Measurements from ENCODE around the gene PSMB7. TPM values are rescaled to one million over a fixed set of nuclear protein-coding genes. Genes with fewer than 3 reads are reported as not detected.

PSMB7 gene
- total and polyA plus RNA-seq, 2 of the 13 experiments (the other 11 are each of a cell fraction or from before 2014, with no cell fraction given): 259 to 291 TPM

DNA sequence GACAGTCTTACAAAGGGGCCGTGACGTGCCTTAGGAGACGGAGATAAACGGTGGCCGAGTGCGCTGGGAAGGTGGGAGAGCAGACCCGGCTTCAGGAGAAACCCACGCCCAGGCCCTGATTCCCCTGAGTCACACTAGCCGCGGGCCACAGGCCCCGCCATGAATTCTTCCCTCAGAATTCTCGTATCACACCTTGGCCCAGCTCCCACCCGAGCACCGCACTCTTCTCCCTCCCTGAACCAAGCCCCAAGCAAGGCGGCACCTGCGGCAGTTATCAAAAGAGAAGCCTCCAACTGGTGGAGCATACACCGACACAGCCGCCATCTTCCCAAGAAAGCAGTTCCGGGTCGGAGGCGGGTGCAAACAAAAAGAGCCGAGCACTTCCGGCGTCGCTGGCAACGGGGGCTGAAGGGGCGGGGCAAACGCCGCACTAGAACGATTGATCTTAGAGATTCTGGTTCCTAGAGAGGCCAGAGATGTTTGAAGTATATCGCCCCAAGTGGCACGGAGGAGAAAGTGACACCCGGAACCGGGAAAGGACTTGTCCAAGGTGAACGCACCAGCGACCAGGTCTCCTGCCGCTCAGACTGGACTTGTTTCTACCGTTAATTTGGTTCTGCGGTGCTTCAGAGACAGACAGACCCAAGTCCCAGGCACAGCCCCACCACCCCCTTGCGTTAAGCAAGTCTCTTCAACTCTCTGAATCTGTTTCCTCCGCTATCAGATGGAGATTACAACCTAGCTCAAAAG lies at the start of gene PSMB7 (continued):
- TF ChIP-seq, protein P1, sequence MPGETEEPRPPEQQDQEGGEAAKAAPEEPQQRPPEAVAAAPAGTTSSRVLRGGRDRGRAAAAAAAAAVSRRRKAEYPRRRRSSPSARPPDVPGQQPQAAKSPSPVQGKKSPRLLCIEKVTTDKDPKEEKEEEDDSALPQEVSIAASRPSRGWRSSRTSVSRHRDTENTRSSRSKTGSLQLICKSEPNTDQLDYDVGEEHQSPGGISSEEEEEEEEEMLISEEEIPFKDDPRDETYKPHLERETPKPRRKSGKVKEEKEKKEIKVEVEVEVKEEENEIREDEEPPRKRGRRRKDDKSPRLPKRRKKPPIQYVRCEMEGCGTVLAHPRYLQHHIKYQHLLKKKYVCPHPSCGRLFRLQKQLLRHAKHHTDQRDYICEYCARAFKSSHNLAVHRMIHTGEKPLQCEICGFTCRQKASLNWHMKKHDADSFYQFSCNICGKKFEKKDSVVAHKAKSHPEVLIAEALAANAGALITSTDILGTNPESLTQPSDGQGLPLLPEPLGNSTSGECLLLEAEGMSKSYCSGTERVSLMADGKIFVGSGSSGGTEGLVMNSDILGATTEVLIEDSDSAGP (CRISPR knock-in tag; IDR thresholded peaks at IDR 0.05; ENCODE audit: borderline replicate concordance): peak; percentile 79; the same call in 1 of the 2 replicates
- TF ChIP-seq NFE2L1 (CRISPR knock-in tag; IDR thresholded peaks at IDR 0.05; ENCODE audit: borderline replicate concordance) (peak; percentile 97; the same call in 1 of the 2 replicates), ZMYM2 (CRISPR knock-in tag; IDR thresholded peaks at IDR 0.05) (peak; percentile 79), ZFY (CRISPR knock-in tag; IDR thresholded peaks at IDR 0.05) (peak; percentile 97), NFIC (IDR thresholded peaks at IDR 0.05; ENCODE audit: low read length) (peak; percentile 35; the same call in 1 of the 2 replicates), TGIF2 (CRISPR knock-in tag; IDR thresholded peaks at IDR 0.05) (no peak), ATF1 (CRISPR knock-in tag; IDR thresholded peaks at IDR 0.05) (peak; percentile 70; the same call in 1 of the 2 replicates), ZNF788 (CRISPR knock-in tag; IDR thresholded peaks at IDR 0.05; ENCODE audit: borderline replicate concordance) (peak; percentile 42; the same call in 1 of the 2 replicates), KAT7 (CRISPR knock-in tag; IDR thresholded peaks at IDR 0.05; ENCODE audit: borderline replicate concordance) (peak; percentile 65; the same call in 1 of the 2 replicates), U2AF1 (optimal IDR thresholded peaks at IDR 0.05; ENCODE audit: low read depth, low read length) (peak; percentile 68), ZNF354B (CRISPR knock-in tag; IDR thresholded peaks at IDR 0.05) (no peak)
- TF ChIP-seq, protein P2, sequence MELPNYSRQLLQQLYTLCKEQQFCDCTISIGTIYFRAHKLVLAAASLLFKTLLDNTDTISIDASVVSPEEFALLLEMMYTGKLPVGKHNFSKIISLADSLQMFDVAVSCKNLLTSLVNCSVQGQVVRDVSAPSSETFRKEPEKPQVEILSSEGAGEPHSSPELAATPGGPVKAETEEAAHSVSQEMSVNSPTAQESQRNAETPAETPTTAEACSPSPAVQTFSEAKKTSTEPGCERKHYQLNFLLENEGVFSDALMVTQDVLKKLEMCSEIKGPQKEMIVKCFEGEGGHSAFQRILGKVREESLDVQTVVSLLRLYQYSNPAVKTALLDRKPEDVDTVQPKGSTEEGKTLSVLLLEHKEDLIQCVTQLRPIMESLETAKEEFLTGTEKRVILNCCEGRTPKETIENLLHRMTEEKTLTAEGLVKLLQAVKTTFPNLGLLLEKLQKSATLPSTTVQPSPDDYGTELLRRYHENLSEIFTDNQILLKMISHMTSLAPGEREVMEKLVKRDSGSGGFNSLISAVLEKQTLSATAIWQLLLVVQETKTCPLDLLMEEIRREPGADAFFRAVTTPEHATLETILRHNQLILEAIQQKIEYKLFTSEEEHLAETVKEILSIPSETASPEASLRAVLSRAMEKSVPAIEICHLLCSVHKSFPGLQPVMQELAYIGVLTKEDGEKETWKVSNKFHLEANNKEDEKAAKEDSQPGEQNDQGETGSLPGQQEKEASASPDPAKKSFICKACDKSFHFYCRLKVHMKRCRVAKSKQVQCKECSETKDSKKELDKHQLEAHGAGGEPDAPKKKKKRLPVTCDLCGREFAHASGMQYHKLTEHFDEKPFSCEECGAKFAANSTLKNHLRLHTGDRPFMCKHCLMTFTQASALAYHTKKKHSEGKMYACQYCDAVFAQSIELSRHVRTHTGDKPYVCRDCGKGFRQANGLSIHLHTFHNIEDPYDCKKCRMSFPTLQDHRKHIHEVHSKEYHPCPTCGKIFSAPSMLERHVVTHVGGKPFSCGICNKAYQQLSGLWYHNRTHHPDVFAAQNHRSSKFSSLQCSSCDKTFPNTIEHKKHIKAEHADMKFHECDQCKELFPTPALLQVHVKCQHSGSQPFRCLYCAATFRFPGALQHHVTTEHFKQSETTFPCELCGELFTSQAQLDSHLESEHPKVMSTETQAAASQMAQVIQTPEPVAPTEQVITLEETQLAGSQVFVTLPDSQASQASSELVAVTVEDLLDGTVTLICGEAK (IDR thresholded peaks at IDR 0.05): peak; percentile 82
- TF ChIP-seq, protein P2 (CRISPR knock-in tag; IDR thresholded peaks at IDR 0.05): 0 out of 2 replicates have a peak, but pooled peaks have one; percentile 30
- TF ChIP-seq, protein P3, sequence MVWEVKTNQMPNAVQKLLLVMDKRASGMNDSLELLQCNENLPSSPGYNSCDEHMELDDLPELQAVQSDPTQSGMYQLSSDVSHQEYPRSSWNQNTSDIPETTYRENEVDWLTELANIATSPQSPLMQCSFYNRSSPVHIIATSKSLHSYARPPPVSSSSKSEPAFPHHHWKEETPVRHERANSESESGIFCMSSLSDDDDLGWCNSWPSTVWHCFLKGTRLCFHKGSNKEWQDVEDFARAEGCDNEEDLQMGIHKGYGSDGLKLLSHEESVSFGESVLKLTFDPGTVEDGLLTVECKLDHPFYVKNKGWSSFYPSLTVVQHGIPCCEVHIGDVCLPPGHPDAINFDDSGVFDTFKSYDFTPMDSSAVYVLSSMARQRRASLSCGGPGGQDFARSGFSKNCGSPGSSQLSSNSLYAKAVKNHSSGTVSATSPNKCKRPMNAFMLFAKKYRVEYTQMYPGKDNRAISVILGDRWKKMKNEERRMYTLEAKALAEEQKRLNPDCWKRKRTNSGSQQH (CRISPR knock-in tag; IDR thresholded peaks at IDR 0.05; ENCODE audit: low read depth): peak; percentile 61; the same call in 1 of the 2 replicates
